Stomach (tissue), 9 donors: ENCODE results near the gene KYNU. TPM values are rescaled to one million over a fixed set of nuclear protein-coding genes. Genes with fewer than 3 reads are reported as not detected.

Source experiments
- DNase-seq, 2 donors: peaks; one replicate each; pipeline versions ENCODE4 v3.0.0 to v3.0.0-alpha.2; 2013 to 2019
- H3K27ac ChIP-seq, 5 donors: fragments of 200-600 bp in 4 of 5; sonication (generic) in 4 of 5; one replicate each; pipeline ENCODE4 v1.5.1; 2013 to 2019; ENCODE audit warnings: mild to moderate bottlenecking in 1 of 5, moderate library complexity in 1 of 5
- H3K27me3 ChIP-seq, 3 donors: fragments of 200-600 bp; sonication (generic); one replicate each; pipeline ENCODE4 v1.5.1; 2017 to 2019; ENCODE audit warnings: mixed run types in 1 of 3
- H3K36me3 ChIP-seq, 4 donors: fragments of 200-600 bp; sonication (generic); 1 replicate in 3 of 4; 2 replicates in 1 of 4; pipeline ENCODE4 v1.5.1; 2016 to 2019
- H3K4me1 ChIP-seq, 4 donors: fragments of 200-600 bp; sonication (generic); one replicate each; pipeline ENCODE4 v1.5.1; 2016 to 2019
- H3K4me3 ChIP-seq, 4 donors: fragments of 200-600 bp; sonication (generic) in 3 of 4; one replicate each; pipeline ENCODE4 v1.5.1; 2016 to 2019; ENCODE audit warnings: mild to moderate bottlenecking in 1 of 4
- H3K9me3 ChIP-seq, 4 donors: fragments of 200-600 bp; sonication (generic); one replicate each; pipeline ENCODE4 v1.5.1; 2016 to 2019
- EP300 ChIP-seq: sonication (generic); formaldehyde crosslinking; IDR thresholded peaks from one replicate; pipeline ENCODE4 v1.6.1; 2017; ENCODE audit warnings: antibody characterized with exemption
- POLR2A ChIP-seq, 4 donors: fragments of 450-650 bp; IDR thresholded peaks; one replicate each; pipeline ENCODE4 v1.6.1; 2016; ENCODE audit warnings: antibody characterized with exemption in 4 of 4, control low read depth in 2 of 4, mild to moderate bottlenecking in 1 of 4, moderate library complexity in 1 of 4
- POLR2AphosphoS5 ChIP-seq, 3 donors: sonication (generic); formaldehyde crosslinking; IDR thresholded peaks; one replicate each; pipeline ENCODE4 v1.6.1; 2016; ENCODE audit warnings: antibody characterized with exemption in 3 of 3
- WGBS, 5 donors: extraction: QIAGEN DNeasy Blood & Tissue Kit in 3 of 5; methylation state at CpG; one replicate each; pipeline versions ENCODE4 v1.1.5 to v1.1.7; 2013 to 2018; 5-methylcytosine and 5-hydroxymethylcytosine counted together
- intact Hi-C: fragments of 100-400 bp; cut with DNase I; formaldehyde crosslinking; loops from one replicate; pipeline ENCODE4 v1.15.1; 2023; ENCODE audit warnings: low total_unique reads
- polyA plus RNA-seq, 3 donors: library from polyadenylated mRNA; stranded (reverse); fragments of 200-250 nt; gene quantifications; one replicate each; pipeline ENCODE4 v1.2.3, GENCODE V29; 2013
- total RNA-seq, 5 donors: library from RNA; depleted of rRNA; stranded (reverse); fragments of >200 nt; gene quantifications; one replicate each; pipeline versions ENCODE4 v1.1.0 to v1.2.3, GENCODE V29; 2014 to 2016
- TF ChIP-seq, protein P1 (sequence below), 7 experiments: fragments of 450-650 bp in 4 of 7; fragments of 200-600 bp in 3 of 7; sonication (generic) in 3 of 7; IDR thresholded peaks; one replicate each; pipeline ENCODE4 v1.5.1; 2016 to 2019; ENCODE audit warnings: antibody characterized with exemption in 7 of 7, control low read depth in 2 of 7, mild to moderate bottlenecking in 1 of 7
- donor health status: healthy with polysubstance abuse.
- donor health status: Bipolar disorder and iron deficiency.
- donor health status: healthy.

KYNU gene
- total and polyA plus RNA-seq, 8 donors, result 2.1 to 39.4 (median 3.9) TPM; not detected in 1

DNA sequence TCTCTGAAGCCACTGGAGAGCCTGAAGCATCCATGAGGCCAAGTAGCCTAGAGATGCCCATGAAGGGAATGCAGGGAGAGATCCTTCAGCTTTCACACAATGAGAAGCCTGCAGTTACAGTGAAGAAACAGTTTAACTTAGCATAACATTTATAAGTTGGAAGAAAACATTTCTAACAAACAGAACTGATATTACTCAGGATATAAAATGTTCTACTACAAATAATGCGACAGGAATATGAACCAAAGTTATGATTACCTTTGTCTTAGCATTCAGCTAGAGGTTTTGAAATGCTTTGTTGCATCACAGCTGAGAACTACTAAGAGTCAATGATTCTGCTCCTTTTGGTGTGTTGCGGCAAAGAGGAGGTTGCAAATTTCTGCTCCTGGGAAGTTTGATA is 6.9 kb upstream of the KYNU start:
- intact Hi-C loops, result no loop called here
- DNase-seq, result no peak
- WGBS, 5 donors, result 62 to 100% (median 92%) methylated on average over 2 of the region's 2 CpGs
- Histone ChIP-seq H3K27me3 (no peaks in the 10 kb centered on the region), H3K36me3 (no peaks in the 10 kb centered on the region), H3K27ac (no peak overlapping the region), H3K9me3 (no peaks in the 10 kb centered on the region), H3K4me1 (peaks cover 0 to 23% (median 15%) of the 10 kb centered on the region in 4 donors), H3K4me3 (no peak overlapping the region)
- TF ChIP-seq, protein P1, sequence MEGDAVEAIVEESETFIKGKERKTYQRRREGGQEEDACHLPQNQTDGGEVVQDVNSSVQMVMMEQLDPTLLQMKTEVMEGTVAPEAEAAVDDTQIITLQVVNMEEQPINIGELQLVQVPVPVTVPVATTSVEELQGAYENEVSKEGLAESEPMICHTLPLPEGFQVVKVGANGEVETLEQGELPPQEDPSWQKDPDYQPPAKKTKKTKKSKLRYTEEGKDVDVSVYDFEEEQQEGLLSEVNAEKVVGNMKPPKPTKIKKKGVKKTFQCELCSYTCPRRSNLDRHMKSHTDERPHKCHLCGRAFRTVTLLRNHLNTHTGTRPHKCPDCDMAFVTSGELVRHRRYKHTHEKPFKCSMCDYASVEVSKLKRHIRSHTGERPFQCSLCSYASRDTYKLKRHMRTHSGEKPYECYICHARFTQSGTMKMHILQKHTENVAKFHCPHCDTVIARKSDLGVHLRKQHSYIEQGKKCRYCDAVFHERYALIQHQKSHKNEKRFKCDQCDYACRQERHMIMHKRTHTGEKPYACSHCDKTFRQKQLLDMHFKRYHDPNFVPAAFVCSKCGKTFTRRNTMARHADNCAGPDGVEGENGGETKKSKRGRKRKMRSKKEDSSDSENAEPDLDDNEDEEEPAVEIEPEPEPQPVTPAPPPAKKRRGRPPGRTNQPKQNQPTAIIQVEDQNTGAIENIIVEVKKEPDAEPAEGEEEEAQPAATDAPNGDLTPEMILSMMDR (IDR thresholded peaks at IDR 0.05), result no peak
- TF ChIP-seq EP300 (no peak), POLR2AphosphoS5 (IDR thresholded peaks at IDR 0.05) (no peak), POLR2A (IDR thresholded peaks at IDR 0.05) (no peak)

DNA sequence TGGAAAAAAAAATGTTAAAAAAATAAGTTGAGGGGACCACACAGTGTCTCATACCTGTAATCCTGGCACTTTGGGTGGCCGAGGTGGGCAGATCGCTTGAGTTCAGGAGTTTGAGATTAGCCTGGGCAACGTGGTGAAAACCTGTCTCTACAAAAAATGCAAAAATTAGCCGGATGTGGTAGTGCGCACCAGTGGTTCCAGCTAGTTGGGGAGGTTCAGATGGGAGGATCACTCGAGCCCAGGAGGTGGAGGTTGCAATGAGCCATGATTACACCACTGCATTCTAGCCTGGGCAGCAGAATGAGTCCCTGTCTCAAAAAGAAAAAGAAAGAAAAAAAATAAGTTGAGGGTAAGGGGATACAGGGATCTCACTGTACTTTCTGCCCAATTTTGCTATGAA is 6.1 kb upstream of the KYNU start:
- TF ChIP-seq EP300 (no peak), POLR2AphosphoS5 (IDR thresholded peaks at IDR 0.05) (no peak), POLR2A (IDR thresholded peaks at IDR 0.05) (no peak)
- TF ChIP-seq, protein P1 (IDR thresholded peaks at IDR 0.05), result no peak
- DNase-seq, result no peak
- Histone ChIP-seq H3K4me1 (peaks cover 0 to 21% (median 13%) of the 10 kb centered on the region in 4 donors), H3K27me3 (no peaks in the 10 kb centered on the region), H3K36me3 (no peaks in the 10 kb centered on the region), H3K27ac (no peak overlapping the region), H3K4me3 (no peak overlapping the region), H3K9me3 (no peaks in the 10 kb centered on the region)
- intact Hi-C loops, result no loop called here
- WGBS, 5 donors, result 86 to 92% (median 88%) methylated on average over 6 of the region's 6 CpGs

DNA sequence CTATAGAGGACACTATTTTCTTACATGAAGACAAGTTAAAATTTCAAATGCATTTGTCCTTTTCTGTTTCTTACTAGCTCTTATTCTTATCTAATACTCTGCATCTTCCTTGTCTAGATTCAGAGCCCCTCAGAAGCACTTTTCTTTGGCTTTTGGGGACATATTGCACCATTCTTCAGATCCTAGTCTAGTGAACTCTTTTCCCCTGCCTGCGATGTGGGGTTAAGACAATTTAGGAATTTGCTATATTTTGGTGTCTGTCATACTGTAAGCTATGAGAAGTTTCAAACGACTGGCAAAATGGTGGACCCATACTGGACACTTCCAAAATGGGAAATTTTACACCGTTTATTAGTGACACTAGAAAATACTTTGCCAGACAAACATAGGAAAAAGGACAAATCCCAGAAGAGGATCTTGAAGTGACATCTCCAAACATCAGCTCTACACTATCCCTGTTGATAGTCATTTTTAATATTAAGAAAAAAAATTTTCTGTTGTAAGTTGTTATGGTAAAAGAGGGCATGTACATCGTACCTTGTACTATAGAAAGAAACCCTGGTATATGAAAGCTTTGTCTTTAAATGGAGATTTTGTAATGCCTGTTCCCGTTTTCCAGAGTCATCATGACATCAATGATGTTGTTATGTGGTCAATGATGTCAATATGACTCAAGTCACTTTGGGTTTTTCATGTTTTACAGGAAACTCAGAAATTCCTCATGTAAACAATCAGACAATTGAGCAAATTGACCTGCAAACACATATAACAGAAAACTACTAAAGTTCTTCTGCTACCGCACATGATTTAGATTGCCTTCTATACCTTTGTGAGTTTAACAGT is 4.4 kb upstream of the KYNU start:
- Histone ChIP-seq H3K27me3 (no peaks in the 10 kb centered on the region), H3K4me1 (peaks cover 0 to 9% (median 8%) of the 10 kb centered on the region in 4 donors), H3K4me3 (no peak overlapping the region), H3K9me3 (no peaks in the 10 kb centered on the region), H3K36me3 (no peaks in the 10 kb centered on the region), H3K27ac (peak overlapping the region in 3 of 5 donors; percentile 56 to 86 (median 70))
- TF ChIP-seq, protein P1 (IDR thresholded peaks at IDR 0.05), result no peak
- TF ChIP-seq POLR2A (IDR thresholded peaks at IDR 0.05) (no peak), POLR2AphosphoS5 (IDR thresholded peaks at IDR 0.05) (no peak), EP300 (no peak)
- intact Hi-C loops, result no loop called here
- whole genome bisulfite sequencing, 5 donors, result 79 to 88% (median 84%) methylated on average over 6 of the region's 6 CpGs
- DNase-seq, result no peak

DNA sequence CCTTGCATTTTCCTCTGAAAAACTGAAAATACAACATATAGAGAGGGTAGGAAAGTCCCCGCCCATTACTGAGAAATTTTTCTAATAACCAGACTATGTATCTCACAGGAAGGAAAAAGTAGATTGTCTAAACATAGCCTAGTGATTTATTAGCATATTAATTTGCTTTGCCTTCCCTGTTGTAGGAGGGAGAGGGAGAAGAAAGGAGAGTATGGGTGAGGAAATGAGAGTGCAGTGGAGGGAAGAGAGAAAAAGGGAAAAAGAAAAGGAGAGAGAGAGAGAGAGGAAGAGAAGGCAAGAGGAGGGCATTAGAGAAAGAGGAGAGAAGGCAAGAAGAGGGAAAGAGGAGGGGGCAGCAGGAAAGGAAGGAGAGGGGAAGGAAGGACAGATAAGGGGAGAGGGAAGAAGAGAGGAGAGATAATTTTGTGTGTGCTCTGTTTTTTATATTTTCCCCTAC is 3.6 kb upstream of the KYNU start:
- peak overlapping the region in 4 of 5 donors; percentile 51 to 86 (median 63) for H3K27ac ChIP-seq
- no peak for DNase-seq
- H3K27me3 ChIP-seq, result no peaks in the 10 kb centered on the region
- H3K36me3 ChIP-seq, result no peaks in the 10 kb centered on the region
- WGBS, 5 donors, result 76 to 89% (median 86%) methylated on average over 1 of the region's 1 CpG
- peaks cover 0 to 8% (median 7%) of the 10 kb centered on the region in 4 donors for H3K4me1 ChIP-seq
- intact Hi-C loops, result no loop called here
- no peaks in the 10 kb centered on the region for H3K9me3 ChIP-seq
- TF ChIP-seq, protein P1 (IDR thresholded peaks at IDR 0.05), result no peak
- TF ChIP-seq EP300 (no peak), POLR2AphosphoS5 (IDR thresholded peaks at IDR 0.05) (no peak), POLR2A (IDR thresholded peaks at IDR 0.05) (no peak)
- no peak overlapping the region for H3K4me3 ChIP-seq
